Mucosa of stomach (tissue), 1 donor: Measurements from ENCODE around the gene EEF1B2.
A peak's percentile ranks its signal among the peaks of the same experiment; 100 is the strongest.
"Not testable (repeated sequence)": the region's sequence is repeated elsewhere in the genome, so short reads cannot be mapped to it uniquely, and the experiment has no call there.

Source experiments
- H3K27me3 ChIP-seq: one replicate; pipeline ENCODE4 v1.7.0; 2013; ENCODE audit warnings: mild to moderate bottlenecking, low read length; ENCODE audit not compliant: control insufficient read depth, insufficient read depth
- H3K36me3 ChIP-seq: one replicate; pipeline ENCODE4 v1.7.0; 2013; ENCODE audit warnings: low read length; ENCODE audit not compliant: control insufficient read depth, insufficient read depth
- H3K4me1 ChIP-seq: one replicate; pipeline ENCODE4 v1.7.0; 2013; ENCODE audit warnings: mild to moderate bottlenecking, low read length; ENCODE audit not compliant: control insufficient read depth, insufficient read depth
- H3K4me3 ChIP-seq: one replicate; pipeline ENCODE4 v1.7.0; 2013; ENCODE audit warnings: low read length
- H3K9ac ChIP-seq: one replicate; pipeline ENCODE4 v1.7.0; 2013; ENCODE audit warnings: mild to moderate bottlenecking, low read length, moderate library complexity
- H3K9me3 ChIP-seq: one replicate; pipeline ENCODE4 v1.7.0; 2013; ENCODE audit warnings: mild to moderate bottlenecking, low read length, moderate library complexity; ENCODE audit not compliant: control insufficient read depth
- donor health status: Pancreatic carcinoma.

EEF1B2 gene

DNA sequence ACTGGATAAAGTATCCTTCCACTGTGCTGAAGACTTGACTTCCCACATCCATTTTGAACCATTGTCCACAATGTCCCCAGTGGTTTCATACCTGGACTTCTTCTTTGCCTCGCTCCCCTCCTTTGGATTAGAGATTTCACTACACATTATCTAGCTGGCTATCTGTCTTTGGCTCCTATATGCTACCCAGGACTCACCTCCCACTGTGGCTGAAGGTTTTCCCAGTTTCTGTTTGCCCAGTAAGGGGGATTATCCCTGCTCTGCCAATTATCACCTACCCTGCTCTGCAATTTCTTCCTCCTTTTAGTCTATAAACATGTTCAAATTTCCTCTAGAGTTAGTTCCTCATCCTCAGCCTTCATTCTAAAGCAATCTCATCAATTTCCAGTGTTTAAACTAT is 9.5 kb upstream of the EEF1B2 start:
- Histone ChIP-seq H3K4me1 (no peaks in the 10 kb centered on the region), H3K27me3 (no peaks in the 10 kb centered on the region), H3K36me3 (peaks cover 5% of the 10 kb centered on the region), H3K9me3 (no peaks in the 10 kb centered on the region), H3K9ac (no peak overlapping the region), H3K4me3 (no peak overlapping the region)

DNA sequence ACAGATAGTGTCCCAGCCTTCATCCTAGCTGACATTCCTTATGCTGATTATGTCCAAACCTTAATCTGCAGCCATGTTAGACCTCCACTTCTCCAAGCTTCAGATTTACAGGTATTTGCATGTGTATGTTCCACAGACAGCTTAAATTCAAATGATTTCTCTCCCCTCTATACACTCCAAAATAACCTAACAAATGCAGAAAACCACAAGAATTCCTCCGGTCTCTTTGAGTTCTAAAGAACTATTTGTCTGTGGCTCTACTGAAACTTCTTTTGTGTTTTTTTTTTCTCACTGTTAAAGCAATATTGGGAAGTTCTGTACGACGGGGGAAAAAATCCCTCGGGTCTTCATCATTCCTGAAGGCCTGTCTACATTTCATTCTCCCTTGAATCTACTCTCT is 9.1 kb upstream of the EEF1B2 start:
- Histone ChIP-seq H3K9ac (no peak overlapping the region), H3K9me3 (no peaks in the 10 kb centered on the region), H3K36me3 (peaks cover 5% of the 10 kb centered on the region), H3K4me1 (no peaks in the 10 kb centered on the region), H3K4me3 (no peak overlapping the region), H3K27me3 (no peaks in the 10 kb centered on the region)

DNA sequence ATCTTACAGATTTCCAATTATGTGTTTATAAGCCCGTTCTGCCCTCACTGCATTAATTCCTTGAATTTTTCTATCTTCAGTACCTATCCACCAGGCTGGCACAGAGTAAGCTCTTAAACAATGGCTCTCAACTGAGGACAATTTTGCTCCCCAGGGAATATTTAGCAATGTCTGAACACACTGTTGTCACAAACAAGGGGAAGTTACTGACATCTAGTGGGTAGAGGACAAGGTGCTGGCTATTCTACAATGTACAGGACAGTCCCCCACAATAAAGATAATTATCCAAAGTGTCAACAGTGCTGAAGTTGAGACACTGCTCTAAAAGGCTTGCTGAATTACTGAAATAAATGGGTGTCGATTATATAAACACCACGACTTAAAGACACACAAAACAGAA is 5.5 kb upstream of the EEF1B2 start:
- Histone ChIP-seq H3K9me3 (no peaks in the 10 kb centered on the region), H3K4me3 (no peak overlapping the region), H3K9ac (no peak overlapping the region), H3K36me3 (no peaks in the 10 kb centered on the region), H3K4me1 (peaks cover 7% of the 10 kb centered on the region), H3K27me3 (no peaks in the 10 kb centered on the region)

DNA sequence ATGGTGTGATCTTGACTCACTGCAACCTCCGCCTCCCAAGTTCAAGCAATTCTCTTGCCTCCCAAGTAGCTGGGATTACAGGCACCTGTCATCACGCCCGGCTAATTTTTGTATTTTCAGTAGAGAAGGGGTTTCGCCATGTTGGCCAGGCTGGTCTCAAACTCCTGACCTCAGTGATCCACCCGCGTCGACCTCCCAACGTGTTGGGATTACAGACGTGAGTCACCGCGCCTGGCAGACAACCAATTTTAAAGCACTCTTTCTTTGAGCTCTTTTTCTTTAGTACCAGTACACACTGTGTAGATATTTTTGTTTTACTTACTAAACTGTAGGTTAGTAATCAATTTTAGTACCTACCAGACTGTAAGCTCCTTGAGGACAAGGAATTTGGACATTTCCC is 2.7 kb upstream of the EEF1B2 start:
- not testable (repeated sequence) for H3K9me3 ChIP-seq, H3K27me3 ChIP-seq, H3K9ac ChIP-seq, H3K36me3 ChIP-seq, H3K4me3 ChIP-seq
- H3K4me1 ChIP-seq: peaks cover 17% of the 10 kb centered on the region

DNA sequence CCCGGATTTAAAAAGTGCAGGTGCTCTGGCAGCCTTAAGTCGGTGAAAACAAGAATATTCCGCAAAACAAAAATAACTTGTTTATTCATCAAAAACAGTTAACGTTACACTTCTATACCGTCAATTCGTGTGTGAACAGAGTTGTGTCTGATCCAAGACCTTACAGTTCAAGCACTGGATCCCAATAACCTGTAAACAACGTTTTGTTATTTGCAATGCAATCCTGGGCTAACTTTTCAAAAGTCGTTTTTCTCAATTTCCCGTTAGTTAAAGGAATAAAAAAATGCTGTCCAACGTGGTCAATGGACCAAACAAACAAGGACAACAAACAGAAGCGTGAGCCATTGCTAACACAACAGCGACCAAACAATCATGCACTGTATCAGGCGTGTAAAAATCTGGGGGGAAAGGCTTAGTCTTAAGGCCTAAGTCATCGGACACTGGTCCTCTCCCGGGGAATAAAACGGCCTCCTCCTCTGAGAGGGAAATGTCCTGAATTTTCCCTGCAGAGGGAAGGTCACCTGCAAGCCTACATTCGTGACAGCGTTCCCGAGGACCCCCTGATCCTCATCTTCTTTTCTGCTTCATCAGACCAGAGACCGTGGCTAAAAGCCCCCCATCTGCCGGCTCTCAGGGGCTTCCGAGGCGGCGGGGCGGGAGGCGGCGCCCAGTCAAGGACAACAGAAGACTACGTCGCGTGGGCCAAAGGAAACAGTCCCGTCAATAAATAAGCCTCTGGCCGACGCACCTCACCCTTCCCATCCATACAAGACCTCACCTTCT is 941 bp upstream of the EEF1B2 start:
- Histone ChIP-seq H3K4me1 (peaks cover 17% of the 10 kb centered on the region), H3K27me3 (no peaks in the 10 kb centered on the region)

DNA sequence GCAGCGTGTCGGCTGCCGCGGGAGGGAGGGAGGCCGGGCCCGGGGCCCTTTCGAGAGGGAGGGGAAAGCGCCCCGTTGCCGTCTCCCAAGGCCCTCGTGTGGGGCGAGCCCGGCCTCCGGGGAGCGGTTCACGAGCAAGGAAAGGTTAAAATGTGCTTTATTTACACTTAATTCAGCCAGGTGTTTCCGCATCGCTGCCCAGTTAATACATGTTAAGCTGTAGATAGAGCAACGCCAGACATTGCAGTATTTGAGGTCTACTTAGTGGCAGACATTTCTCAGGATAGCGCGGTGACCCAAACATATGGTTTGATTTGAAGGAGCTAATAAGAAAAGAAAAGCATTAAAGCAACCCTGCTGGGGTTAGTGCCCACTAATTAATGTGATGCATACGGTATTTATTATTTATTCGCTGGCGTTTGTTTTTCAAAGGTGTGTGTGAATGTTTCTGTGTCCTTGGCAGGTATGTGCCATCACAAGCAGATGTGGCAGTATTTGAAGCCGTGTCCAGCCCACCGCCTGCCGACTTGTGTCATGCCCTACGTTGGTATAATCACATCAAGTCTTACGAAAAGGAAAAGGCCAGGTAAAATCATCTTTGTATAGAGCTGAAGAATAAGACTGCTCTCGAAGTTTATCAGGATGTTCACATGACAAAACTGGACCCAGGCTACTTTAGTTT is 571 bp downstream of the EEF1B2 start:
- Histone ChIP-seq H3K9ac (peak overlapping the region; percentile 97), H3K4me1 (peaks cover 17% of the 10 kb centered on the region), H3K27me3 (no peaks in the 10 kb centered on the region), H3K4me3 (peak overlapping the region; percentile 64), H3K36me3 (no peaks in the 10 kb centered on the region), H3K9me3 (no peaks in the 10 kb centered on the region)

More for the DNA sequence above, 941 bp upstream of the EEF1B2 start:
- Histone ChIP-seq H3K9ac (peak overlapping the region; percentile 97), H3K4me3 (peak overlapping the region; percentile 64), H3K36me3 (no peaks in the 10 kb centered on the region), H3K9me3 (no peaks in the 10 kb centered on the region)

DNA sequence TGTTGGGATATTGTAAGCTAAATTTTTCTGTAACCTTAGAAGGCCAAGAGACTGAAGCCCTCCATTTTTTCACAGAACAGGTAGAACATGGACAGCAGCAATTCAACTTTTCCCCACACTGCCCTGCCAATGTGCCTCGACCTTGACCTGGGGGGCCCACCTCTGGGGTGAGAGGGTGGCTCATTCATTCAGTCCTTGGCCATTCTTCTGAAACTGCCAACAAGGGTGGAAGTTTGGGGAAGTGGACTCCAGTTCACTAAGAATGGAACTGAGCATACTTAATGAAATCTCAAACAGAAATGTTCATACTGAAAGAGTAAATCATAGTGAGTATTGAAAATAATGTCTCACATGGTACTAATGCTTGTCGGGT is 1.1 kb downstream of the EEF1B2 start:
- no peaks in the 10 kb centered on the region for H3K9me3 ChIP-seq
- H3K4me3 ChIP-seq: peak overlapping the region; percentile 64
- no peaks in the 10 kb centered on the region for H3K36me3 ChIP-seq
- peak overlapping the region; percentile 97 for H3K9ac ChIP-seq
- H3K27me3 ChIP-seq: no peaks in the 10 kb centered on the region
- peaks cover 17% of the 10 kb centered on the region for H3K4me1 ChIP-seq

DNA sequence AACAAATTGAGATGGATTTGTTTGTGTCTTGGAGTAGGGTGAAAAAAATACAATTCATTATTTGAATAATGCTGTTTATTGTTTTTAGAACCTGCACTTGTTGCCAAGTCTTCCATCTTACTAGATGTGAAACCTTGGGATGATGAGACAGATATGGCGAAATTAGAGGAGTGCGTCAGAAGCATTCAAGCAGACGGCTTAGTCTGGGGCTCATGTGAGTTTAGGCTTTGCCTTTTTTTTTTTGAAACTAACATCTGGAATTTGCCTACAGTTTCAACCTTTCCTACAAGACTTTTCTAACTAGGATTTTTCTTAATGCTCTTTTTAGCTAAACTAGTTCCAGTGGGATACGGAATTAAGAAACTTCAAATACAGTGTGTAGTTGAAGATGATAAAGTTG is 2.7 kb downstream of the EEF1B2 start:
- not testable (repeated sequence) for H3K4me3 ChIP-seq, H3K36me3 ChIP-seq, H3K9ac ChIP-seq, H3K9me3 ChIP-seq, H3K27me3 ChIP-seq
- H3K4me1 ChIP-seq: peaks cover 13% of the 10 kb centered on the region

DNA sequence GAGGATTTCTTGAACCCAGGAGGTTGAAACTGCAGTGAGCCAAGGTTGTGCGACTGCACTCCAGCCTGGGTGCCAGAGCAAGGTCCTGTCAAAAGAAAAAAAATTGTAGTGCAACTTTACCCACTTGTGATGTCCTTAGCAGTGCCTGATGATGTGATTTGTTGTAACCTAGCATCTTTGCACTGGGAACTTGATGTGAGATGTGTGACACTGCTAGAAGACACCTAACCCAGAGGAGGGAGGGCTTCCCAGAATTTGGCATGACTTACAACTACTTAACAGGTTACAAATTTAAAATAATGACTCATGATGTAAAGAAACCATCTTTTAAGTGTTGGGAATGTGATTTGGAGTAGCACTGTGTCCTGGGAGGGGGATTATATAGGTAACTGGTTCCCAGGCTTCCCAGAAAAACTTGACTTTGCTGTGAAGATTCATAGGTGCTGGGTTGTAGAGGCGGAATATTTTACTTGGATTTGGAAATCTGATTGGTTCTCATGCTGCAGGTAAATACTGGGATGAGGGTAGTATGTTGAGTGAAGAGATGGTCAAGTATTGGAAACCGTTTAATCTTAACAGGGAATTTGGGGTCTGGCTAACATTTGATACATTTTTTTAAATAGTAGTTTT is 3.7 kb downstream of the EEF1B2 start:
- H3K9ac ChIP-seq: no peak overlapping the region
- no peaks in the 10 kb centered on the region for H3K36me3 ChIP-seq
- no peaks in the 10 kb centered on the region for H3K9me3 ChIP-seq
- H3K4me1 ChIP-seq: peaks cover 10% of the 10 kb centered on the region
- H3K27me3 ChIP-seq: no peaks in the 10 kb centered on the region
- no peak overlapping the region for H3K4me3 ChIP-seq

DNA sequence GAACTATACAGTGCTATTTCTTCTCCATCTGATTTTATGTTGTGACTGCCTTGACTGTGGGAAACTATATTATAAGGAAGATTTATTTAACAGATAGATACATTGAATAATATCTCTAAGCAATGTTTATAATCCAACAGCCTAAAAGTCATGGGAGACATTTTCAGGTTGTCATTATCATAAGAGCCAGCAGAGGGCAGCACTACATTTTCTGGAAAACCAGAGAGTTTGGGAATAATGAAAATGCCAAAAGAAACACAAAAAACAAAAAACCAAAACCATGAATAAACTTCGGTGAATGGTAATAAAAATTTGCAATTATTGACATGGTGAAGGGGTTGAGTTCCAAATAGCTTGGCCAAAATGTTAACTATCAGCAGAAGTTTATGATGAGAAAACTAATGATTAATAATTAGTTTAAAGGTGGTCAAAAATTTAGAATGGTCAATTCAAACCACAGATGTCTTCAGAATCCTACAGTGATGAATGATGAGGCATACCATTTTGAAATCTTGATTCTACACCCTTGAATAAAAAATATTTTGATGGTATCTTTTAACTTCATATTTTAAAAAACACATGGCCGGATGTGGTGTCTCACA is 4.7 kb downstream of the EEF1B2 start:
- H3K36me3 ChIP-seq: no peaks in the 10 kb centered on the region
- H3K4me3 ChIP-seq: no peak overlapping the region
- H3K9me3 ChIP-seq: no peaks in the 10 kb centered on the region
- H3K27me3 ChIP-seq: no peaks in the 10 kb centered on the region
- peaks cover 10% of the 10 kb centered on the region for H3K4me1 ChIP-seq
- no peak overlapping the region for H3K9ac ChIP-seq

DNA sequence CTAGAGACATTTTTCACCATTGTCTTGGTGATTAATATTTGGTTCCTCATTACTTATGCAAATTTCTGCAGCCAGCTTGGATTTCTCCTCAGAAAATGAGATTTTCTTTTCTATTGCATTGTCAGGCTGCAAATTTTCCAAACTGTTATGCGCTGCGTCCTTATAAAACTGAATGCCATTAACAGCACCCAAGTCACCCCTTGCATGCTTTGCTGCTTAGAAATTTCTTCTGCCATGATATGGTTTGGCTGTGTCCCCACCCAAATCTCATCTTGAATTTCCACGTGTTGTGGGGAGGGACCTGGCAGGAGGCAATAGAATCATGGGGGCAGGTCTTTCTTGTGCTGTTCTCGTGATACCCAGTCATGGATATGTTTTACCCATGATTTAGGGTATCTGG is 8.5 kb downstream of the EEF1B2 start:
- H3K9me3 ChIP-seq, H3K4me1 ChIP-seq, H3K27me3 ChIP-seq, H3K9ac ChIP-seq, H3K4me3 ChIP-seq, H3K36me3 ChIP-seq: not testable (repeated sequence)
